Fibroblast of mammary gland (primary cell): ENCODE measurements around the gene IL12B.
"Not testable (repeated sequence)": the region's sequence is repeated elsewhere in the genome, so short reads cannot be mapped to it uniquely, and the experiment has no call there.

Experiments used
- DNase-seq: peaks from one replicate; pipeline ENCODE4 v3.0.0-alpha.2; 2010; ENCODE audit warnings: low read depth
- H3K4me3 ChIP-seq: 2 replicates; pipeline ENCODE4 v1.5.1; 2011; ENCODE audit warnings: low read depth, mild to moderate bottlenecking, low read length, moderate library complexity; ENCODE audit not compliant: control insufficient read depth
- CTCF ChIP-seq: conservative IDR thresholded peaks from 2 replicates; pipeline ENCODE4 v1.5.1; 2011; ENCODE audit warnings: low read depth, low read length, inconsistent platforms; ENCODE audit not compliant: control insufficient read depth, insufficient read depth

The IL12B gene

GRCh38 chr5:159309689-159310433 lies 20.4 kb downstream of the IL12B start:
- no peak for TF ChIP-seq CTCF
- no peak for DNase-seq

GRCh38 chr5:159304961-159305595 lies 25.2 kb downstream of the IL12B start:
- H3K4me3 ChIP-seq = no peak overlapping the region
- TF ChIP-seq CTCF = no peak
- DNase-seq = peak; percentile 13

More at GRCh38 chr5:159309689-159310433, 20.4 kb downstream of the IL12B start:
- H3K4me3 ChIP-seq = no peak overlapping the region

GRCh38 chr5:159303286-159303685 lies 27.0 kb downstream of the IL12B start:
- H3K4me3 ChIP-seq = no peak overlapping the region
- TF ChIP-seq CTCF = no peak
- no peak for DNase-seq

GRCh38 chr5:159301929-159302860 lies 28.1 kb downstream of the IL12B start:
- not testable (repeated sequence) for H3K4me3 ChIP-seq
- DNase-seq = peak; percentile 16

- TF ChIP-seq CTCF = no peak
- DNase-seq = no peak
- H3K4me3 ChIP-seq = no peak overlapping the region
Observed at GRCh38 chr5:159301466-159301865, 28.8 kb downstream of the IL12B start.

GRCh38 chr5:159297300-159297699 lies 33.0 kb downstream of the IL12B start:
- not testable (repeated sequence) for H3K4me3 ChIP-seq, DNase-seq

GRCh38 chr5:159294921-159295320 lies 35.4 kb downstream of the IL12B start:
- DNase-seq = no peak
- H3K4me3 ChIP-seq = no peak overlapping the region
- TF ChIP-seq CTCF = no peak
